K562 (cell line): ENCODE results near the gene NDRG3. TPM values are rescaled to one million over a fixed set of nuclear protein-coding genes. Genes with fewer than 3 reads are reported as not detected.

ENCODE experiments used
- ATAC-seq: fragments of 200-7000 bp; cut with Tn5 transposase; 3 replicates; pipeline ENCODE4 v1.9.1; 2020; ENCODE audit warnings: moderate library complexity
- BruUV-seq: library from RNA; stranded (reverse); fragments of 400-500 nt; replicated peaks from 2 replicates; lab custom pipeline; 2021; lab: Mats Ljungman, UMichigan
- CTCF ChIA-PET: fragments of 300-600 bp; formaldehyde crosslinking; extraction: SDS; loops from one replicate; lab custom pipeline; 2021; ENCODE audit warnings: low intra/inter-chr PET ratio; lab: Yijun Ruan, JAX
- POLR2A ChIA-PET: fragments of 300-600, 350-650 bp; sonication (Branson Sonifier 250); formaldehyde crosslinking; extraction: SDS; loops from one replicate; lab custom pipeline; 2021; ENCODE audit warnings: antibody characterized with exemption, inconsistent platforms; lab: Yijun Ruan, JAX
- DNase-seq, 4 experiments: peaks; one replicate each; pipeline versions ENCODE4 v3.0.0 to v3.0.0-alpha.2; 2011 to 2018; ENCODE audit warnings: low spot score in 3 of 4, mixed read lengths in 3 of 4; ENCODE audit errors: extremely low read depth in 1 of 4
- FAIRE-seq: peaks from 2 replicates; lab custom pipeline; 2011; peaks lifted over from hg19 to GRCh38; lab: Jason Lieb, UNC
- H2AFZ ChIP-seq: 2 replicates; pipeline ENCODE4 v1.6.0; 2011; ENCODE audit warnings: low read depth, low read length, control low read depth, inconsistent platforms
- H3K27ac ChIP-seq: fragments of 200-600 bp; 3 replicates; pipeline ENCODE4 v1.8.0; 2011; ENCODE audit warnings: low read depth, mild to moderate bottlenecking, control low read depth, inconsistent platforms, low read length, moderate library complexity, mixed read lengths; ENCODE audit errors: extremely low read depth
- H3K27me3 ChIP-seq, 2 experiments: fragments of 300-600 bp in 1 of 2; 2 replicates in 1 of 2; 3 replicates in 1 of 2; pipeline versions ENCODE4 v1.6.0 to v1.8.0; 2011; ENCODE audit warnings: inconsistent platforms in 2 of 2, low read length in 2 of 2, mild to moderate bottlenecking in 1 of 2, mixed read lengths in 1 of 2, moderate library complexity in 1 of 2; ENCODE audit not compliant: control insufficient read depth in 2 of 2, insufficient read depth in 2 of 2
- H3K36me3 ChIP-seq: fragments of 300-600 bp; 3 replicates; pipeline ENCODE4 v1.8.0; 2011; ENCODE audit warnings: mild to moderate bottlenecking, low read length, inconsistent platforms; ENCODE audit not compliant: control insufficient read depth, insufficient read depth
- H3K4me1 ChIP-seq, 2 experiments: fragments of 200-600 bp in 1 of 2; replicated peaks in 1 of 2; 2 replicates in 1 of 2; 3 replicates in 1 of 2; pipeline versions ENCODE4 v1.5.1 to v1.8.0; 2011; ENCODE audit warnings: inconsistent platforms in 2 of 2, low read length in 2 of 2, mild to moderate bottlenecking in 1 of 2, mixed read lengths in 1 of 2, moderate library complexity in 1 of 2; ENCODE audit not compliant: control insufficient read depth in 2 of 2, insufficient read depth in 2 of 2
- H3K4me2 ChIP-seq: 2 replicates; pipeline ENCODE4 v1.6.1; 2011; ENCODE audit warnings: low read length, control low read depth, inconsistent platforms, mixed read lengths; ENCODE audit not compliant: insufficient read depth
- H3K4me3 ChIP-seq: fragments of 200-600 bp; sonication (generic), shearing (Covaris generic); 2 replicates; pipeline ENCODE4 v1.5.1; 2016; ENCODE audit warnings: control low read depth, inconsistent platforms
- H3K79me2 ChIP-seq: fragments of 200-600 bp; 3 replicates; pipeline ENCODE4 v1.8.0; 2011; ENCODE audit warnings: low read length, inconsistent platforms; ENCODE audit not compliant: control insufficient read depth, insufficient read depth
- H3K9ac ChIP-seq, 2 experiments: 2 replicates each; pipeline versions ENCODE4 v1.6.0 to v1.6.1; 2011; ENCODE audit warnings: low read depth in 2 of 2, low read length in 2 of 2, control low read depth in 1 of 2, inconsistent platforms in 1 of 2, mild to moderate bottlenecking in 1 of 2, mixed read lengths in 1 of 2; ENCODE audit not compliant: insufficient read depth in 1 of 2
- H3K9me1 ChIP-seq: one replicate; pipeline ENCODE4 v1.6.0; 2011; ENCODE audit warnings: inconsistent platforms, mild to moderate bottlenecking, low read length, moderate library complexity; ENCODE audit not compliant: control insufficient read depth, insufficient read depth
- H3K9me3 ChIP-seq: replicated peaks from 2 replicates; pipeline ENCODE4 v1.5.1; 2011; ENCODE audit warnings: low read depth, low read length, inconsistent platforms; ENCODE audit not compliant: control insufficient read depth, insufficient read depth
- H4K20me1 ChIP-seq: replicated peaks from 2 replicates; pipeline ENCODE4 v1.6.1; 2011; ENCODE audit warnings: low read length, inconsistent platforms, mixed read lengths; ENCODE audit not compliant: control insufficient read depth, insufficient read depth
- GABPA ChIP-seq: fragments of 200-800 bp; sonication (Bioruptor generic); conservative IDR thresholded peaks from 2 replicates; pipeline ENCODE4 v1.6.1; 2016; ENCODE audit warnings: low read depth, missing genetic modification characterization, missing compliant biosample characterization
- HDAC1 ChIP-seq, 2 experiments: fragments of 450-650 bp; IDR thresholded peaks; 2 replicates each; pipeline ENCODE4 v1.6.1; 2016 to 2017; ENCODE audit warnings: inconsistent platforms in 1 of 2, mild to moderate bottlenecking in 1 of 2, moderate library complexity in 1 of 2
- NEUROD1 ChIP-seq: fragments of 150-350 bp; IDR thresholded peaks from 2 replicates; pipeline ENCODE4 v1.6.1; 2014; ENCODE audit warnings: borderline replicate concordance, low read length, low read depth; ENCODE audit not compliant: partially characterized antibody
- RBFOX2 ChIP-seq: fragments of 200-400 bp; formaldehyde crosslinking; IDR thresholded peaks from 2 replicates; pipeline ENCODE4 v1.6.1; 2017; ENCODE audit warnings: low read depth, mild to moderate bottlenecking, low read length, moderate library complexity
- SMARCE1 ChIP-seq: fragments of 450-650 bp; IDR thresholded peaks from 2 replicates; pipeline ENCODE4 v1.7.1; 2016; ENCODE audit warnings: mild to moderate bottlenecking
- TAF1 ChIP-seq: IDR thresholded peaks from 2 replicates; pipeline ENCODE4 v1.6.1; 2011; ENCODE audit warnings: mild to moderate bottlenecking, low read length, moderate library complexity; ENCODE audit not compliant: insufficient read depth, control insufficient read depth, severe bottlenecking; ENCODE audit errors: extremely low read depth
- TAF7 ChIP-seq: fragments of 450-650 bp; IDR thresholded peaks from 2 replicates; pipeline ENCODE4 v1.6.1; 2016; ENCODE audit warnings: missing genetic modification characterization, missing compliant biosample characterization
- WGBS: fragments of 100-300 bp; shearing (Covaris generic); methylation state at CpG from one replicate; pipeline ENCODE4 v1.1.6; 2016; ENCODE audit warnings: low coverage, mixed read lengths; ENCODE audit not compliant: insufficient coverage; ENCODE audit errors: missing lambda C conversion rate; 5-methylcytosine and 5-hydroxymethylcytosine counted together
- in situ Hi-C: fragments of 300-500 bp; cut with MboI; formaldehyde crosslinking; loops from 4 replicates; pipeline ENCODE4 v1.15.0; 2018; ENCODE audit warnings: inconsistent platforms, mixed read lengths
- intact Hi-C: fragments of 100-400 bp; cut with micrococcal nuclease; formaldehyde crosslinking; loops from 2 replicates; pipeline ENCODE4 v1.14.2; 2022
- polyA plus RNA-seq, 8 experiments: library from polyadenylated mRNA; depleted of rRNA in 4 of 8; stranded (reverse) in 5 of 8; unstranded in 3 of 8; fragments of >200 nt; fragmentation: Nextera tagmentation in 2 of 8; fragmentation: Illumina TruSeq in 1 of 8; extraction: Ambion mirVana in 2 of 8; extraction: Trizol in 1 of 8; gene quantifications; 2 replicates each; pipeline versions ENCODE4 v1.2.1 to v1.2.3, GENCODE V29; 2011 to 2014; ENCODE audit warnings: inconsistent platforms in 1 of 8, missing spikeins in 1 of 8
- total RNA-seq, 7 experiments: library from RNA; depleted of rRNA in 6 of 7; stranded (reverse); fragments of >200 nt in 6 of 7; fragmentation: Illumina TruSeq in 2 of 7; extraction: Trizol in 2 of 7; gene quantifications; 2 replicates each; pipeline versions ENCODE4 v1.2.1 to v1.2.3, GENCODE V29; 2011 to 2021; ENCODE audit warnings: low replicate concordance in 1 of 7
- TF ChIP-seq, protein P1 (sequence below), 3 experiments: fragments of 200-800 bp in 1 of 3; fragments of 250-450 bp in 1 of 3; fragments of 450-650 bp in 1 of 3; sonication (Bioruptor Pico) in 1 of 3; sonication (Bioruptor generic) in 1 of 3; formaldehyde crosslinking in 1 of 3; IDR thresholded peaks; 2 replicates each; pipeline versions ENCODE4 v1.6.1 to v1.8.0; 2016 to 2022; ENCODE audit warnings: mild to moderate bottlenecking in 2 of 3, missing genetic modification characterization in 2 of 3, missing compliant biosample characterization in 1 of 3, moderate library complexity in 1 of 3

NDRG3 gene
- total and polyA plus RNA-seq, 9 of the 15 experiments (the other 6 are each of a cell fraction or from before 2014, with no cell fraction given) = 14.6 to 39.4 (median 24.4) TPM

DNA sequence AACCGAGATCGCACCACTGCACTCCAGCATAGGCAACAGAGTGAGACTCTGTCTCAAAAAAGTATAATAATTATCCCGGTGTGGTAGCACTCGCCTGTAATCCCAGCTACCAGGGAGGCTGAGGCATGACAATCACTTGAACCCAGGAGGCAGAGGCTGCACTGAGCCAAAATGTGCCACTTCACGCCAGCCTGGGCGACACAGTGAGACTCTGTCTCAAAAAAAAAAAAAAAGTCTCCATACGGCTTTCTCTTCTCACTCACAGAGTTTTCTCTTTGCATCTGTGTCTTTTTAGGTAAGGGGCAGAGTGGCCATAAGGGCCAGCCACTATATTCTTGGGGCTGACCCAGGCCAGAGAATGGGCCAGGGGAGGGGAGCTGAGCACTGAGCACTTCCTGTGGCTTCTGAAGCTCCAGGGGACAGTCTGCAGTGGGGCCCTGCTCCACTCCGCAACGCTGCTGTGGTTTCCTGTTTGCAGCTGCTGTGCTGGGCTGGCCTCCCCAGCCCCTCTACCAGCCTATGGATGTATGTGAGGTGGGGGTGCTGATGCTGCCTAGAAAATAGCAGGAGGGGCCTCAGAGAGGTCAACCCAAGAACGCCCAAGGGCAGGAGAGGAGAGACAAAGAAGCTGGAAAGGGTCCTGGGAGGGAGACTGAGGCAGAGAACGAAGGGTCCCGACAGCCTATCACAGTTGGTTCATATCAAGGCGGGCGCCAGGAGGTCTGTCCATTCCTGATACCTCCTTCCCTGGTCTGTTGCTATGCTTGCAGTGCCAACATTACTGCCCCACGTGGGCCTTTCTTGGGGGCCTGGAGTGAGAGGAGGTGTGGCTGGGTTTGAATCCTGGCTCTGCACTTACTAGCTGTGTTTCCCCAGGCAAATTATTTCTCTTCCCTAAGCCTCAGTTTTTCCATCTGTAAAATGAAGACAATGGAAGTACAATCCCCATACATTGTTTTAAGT, 115.9 kb downstream of the NDRG3 start:
- 43% methylated on average over 15 of the region's 15 CpGs for WGBS
- Histone ChIP-seq H3K36me3 (no peaks in the 10 kb centered on the region), H3K4me1 (peaks cover 0 to 3% of the 10 kb centered on the region in 2 experiments; a peak in 1 of 5 replicates), H3K9me3 (no peaks in the 10 kb centered on the region), H3K4me3 (no peak overlapping the region), H3K9ac (peak overlapping the region in 1 of 2 experiments; percentile 58; a peak in 2 of 4 replicates), H3K27me3 (no peaks in the 10 kb centered on the region; a peak in 1 of 5 replicates), H3K79me2 (no peaks in the 10 kb centered on the region), H4K20me1 (no peaks in the 10 kb centered on the region), H3K27ac (no peak overlapping the region), H3K9me1 (no peaks in the 10 kb centered on the region), H3K4me2 (no peak overlapping the region), H2AFZ (no peak overlapping the region)
- TF ChIP-seq NEUROD1 (no peak), TAF1 (no peak), RBFOX2 (no peak), TAF7 (tag) (no peak), HDAC1 (IDR thresholded peaks at IDR 0.05) (no peak), SMARCE1 (no peak), GABPA (tag) (0 out of 2 replicates have a peak, but pooled peaks have one; percentile 20)
- TF ChIP-seq, protein P1, sequence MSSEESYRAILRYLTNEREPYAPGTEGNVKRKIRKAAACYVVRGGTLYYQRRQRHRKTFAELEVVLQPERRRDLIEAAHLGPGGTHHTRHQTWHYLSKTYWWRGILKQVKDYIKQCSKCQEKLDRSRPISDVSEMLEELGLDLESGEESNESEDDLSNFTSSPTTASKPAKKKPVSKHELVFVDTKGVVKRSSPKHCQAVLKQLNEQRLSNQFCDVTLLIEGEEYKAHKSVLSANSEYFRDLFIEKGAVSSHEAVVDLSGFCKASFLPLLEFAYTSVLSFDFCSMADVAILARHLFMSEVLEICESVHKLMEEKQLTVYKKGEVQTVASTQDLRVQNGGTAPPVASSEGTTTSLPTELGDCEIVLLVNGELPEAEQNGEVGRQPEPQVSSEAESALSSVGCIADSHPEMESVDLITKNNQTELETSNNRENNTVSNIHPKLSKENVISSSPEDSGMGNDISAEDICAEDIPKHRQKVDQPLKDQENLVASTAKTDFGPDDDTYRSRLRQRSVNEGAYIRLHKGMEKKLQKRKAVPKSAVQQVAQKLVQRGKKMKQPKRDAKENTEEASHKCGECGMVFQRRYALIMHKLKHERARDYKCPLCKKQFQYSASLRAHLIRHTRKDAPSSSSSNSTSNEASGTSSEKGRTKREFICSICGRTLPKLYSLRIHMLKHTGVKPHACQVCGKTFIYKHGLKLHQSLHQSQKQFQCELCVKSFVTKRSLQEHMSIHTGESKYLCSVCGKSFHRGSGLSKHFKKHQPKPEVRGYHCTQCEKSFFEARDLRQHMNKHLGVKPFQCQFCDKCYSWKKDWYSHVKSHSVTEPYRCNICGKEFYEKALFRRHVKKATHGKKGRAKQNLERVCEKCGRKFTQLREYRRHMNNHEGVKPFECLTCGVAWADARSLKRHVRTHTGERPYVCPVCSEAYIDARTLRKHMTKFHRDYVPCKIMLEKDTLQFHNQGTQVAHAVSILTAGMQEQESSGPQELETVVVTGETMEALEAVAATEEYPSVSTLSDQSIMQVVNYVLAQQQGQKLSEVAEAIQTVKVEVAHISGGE (CRISPR knock-in tag; IDR thresholded peaks at IDR 0.05) = peak in 1 of 3 experiments; percentile 26; a peak in 1 of 6 replicates
- ATAC-seq (peak; percentile 34; the same call in 1 of the 3 replicates), FAIRE-seq (no peak), DNase-seq (no peak)
- ChIA-PET POLR2A (interaction anchor here (0.6 to 0.7 kb wide), 2 partner anchors 138 to 145 kb away, joined by 3 read pairs; no protein-coding TSS in a partner anchor), CTCF (no interaction called here)
- BruUV-seq = no TSS peak
- in situ Hi-C loops = no loop called here
- intact Hi-C loops = no loop called here
